Activated T-cell treated with anti-CD3 and anti-CD28 coated beads, Interleukin-2, amount 50 U/mL, for 24 hours (primary cell): ENCODE results near the gene PPP6R3.
"Not testable (repeated sequence)": the region's sequence is repeated elsewhere in the genome, so short reads cannot be mapped to it uniquely, and the experiment has no call there.

Experiments used
- DNase-seq: peaks from one replicate; pipeline ENCODE4 v3.0.0-alpha.2; 2020
- H3K27ac Mint-ChIP-seq: 2 replicates; pipeline ENCODE4 v1.8.0; 2020; ENCODE audit warnings: mild to moderate bottlenecking, mixed read lengths
- H3K27me3 Mint-ChIP-seq: 2 replicates; pipeline ENCODE4 v1.8.0; 2020; ENCODE audit warnings: mixed read lengths
- H3K36me3 Mint-ChIP-seq: 2 replicates; pipeline ENCODE4 v1.8.0; 2020; ENCODE audit warnings: low read depth, mixed read lengths
- H3K4me1 Mint-ChIP-seq: 2 replicates; pipeline ENCODE4 v1.8.0; 2020; ENCODE audit warnings: low read depth, mixed read lengths
- H3K4me3 Mint-ChIP-seq: 2 replicates; pipeline ENCODE4 v1.8.0; 2020; ENCODE audit warnings: mild to moderate bottlenecking, moderate library complexity, mixed read lengths
- H3K9me3 Mint-ChIP-seq: 2 replicates; pipeline ENCODE4 v1.8.0; 2020; ENCODE audit warnings: mixed read lengths

PPP6R3 gene

GRCh38 chr11:68609761-68610160, 149.2 kb downstream of the PPP6R3 start:
- no peaks in the 10 kb centered on the region for H3K9me3 Mint-ChIP-seq
- H3K27ac Mint-ChIP-seq: no peak overlapping the region
- DNase-seq: no peak
- H3K27me3 Mint-ChIP-seq: no peaks in the 10 kb centered on the region
- peaks cover 99% of the 10 kb centered on the region for H3K36me3 Mint-ChIP-seq
- no peaks in the 10 kb centered on the region for H3K4me1 Mint-ChIP-seq
- H3K4me3 Mint-ChIP-seq: no peak overlapping the region

GRCh38 chr11:68610452-68611116, 150.0 kb downstream of the PPP6R3 start:
- Mint-ChIP-seq H3K4me3 (no peak overlapping the region), H3K36me3 (peaks cover 99% of the 10 kb centered on the region), H3K27ac (no peak overlapping the region), H3K4me1 (no peaks in the 10 kb centered on the region), H3K9me3 (no peaks in the 10 kb centered on the region), H3K27me3 (no peaks in the 10 kb centered on the region)
- DNase-seq: no peak

- Mint-ChIP-seq H3K27ac (peak overlapping the region; percentile 51), H3K4me3 (no peak overlapping the region), H3K9me3 (no peaks in the 10 kb centered on the region), H3K27me3 (no peaks in the 10 kb centered on the region), H3K36me3 (peaks cover 61% of the 10 kb centered on the region), H3K4me1 (no peaks in the 10 kb centered on the region)
- no peak for DNase-seq
Measured at GRCh38 chr11:68615657-68616056, 155.1 kb downstream of the PPP6R3 start.

- Mint-ChIP-seq H3K27me3 (no peaks in the 10 kb centered on the region), H3K4me3 (no peak overlapping the region), H3K4me1 (no peaks in the 10 kb centered on the region), H3K9me3 (no peaks in the 10 kb centered on the region), H3K36me3 (peaks cover 36% of the 10 kb centered on the region), H3K27ac (no peak overlapping the region)
- DNase-seq: no peak
Measured at GRCh38 chr11:68617925-68618809, 157.6 kb downstream of the PPP6R3 start.

- Mint-ChIP-seq H3K4me1 (no peaks in the 10 kb centered on the region), H3K36me3 (peaks cover under 1% of the 10 kb centered on the region), H3K9me3 (no peaks in the 10 kb centered on the region), H3K27me3 (peaks cover 10% of the 10 kb centered on the region), H3K4me3 (no peak overlapping the region), H3K27ac (no peak overlapping the region)
- DNase-seq: no peak
Measured at GRCh38 chr11:68621826-68622225, 161.3 kb downstream of the PPP6R3 start.

DNA sequence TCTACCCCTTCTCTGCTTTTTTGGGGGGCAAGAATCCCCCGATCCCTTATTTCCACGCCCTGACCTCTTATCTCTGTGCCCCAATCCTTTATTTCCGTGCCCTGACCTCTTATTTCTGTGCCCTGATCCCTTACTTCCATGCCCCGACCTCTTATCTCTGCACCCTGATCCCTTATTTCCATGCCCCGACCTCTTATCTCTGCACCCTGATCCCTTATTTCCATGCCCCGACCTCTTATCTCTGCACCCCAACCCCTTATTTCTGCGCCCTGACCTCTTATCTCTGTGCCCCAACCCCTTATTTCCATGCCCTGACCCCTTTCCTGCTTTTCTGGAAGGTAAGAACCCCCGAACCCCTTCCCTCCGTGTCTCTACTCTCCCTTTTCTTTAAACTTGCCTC, 163.2 kb downstream of the PPP6R3 start:
- not testable (repeated sequence) for DNase-seq, H3K4me3 Mint-ChIP-seq, H3K36me3 Mint-ChIP-seq, H3K27ac Mint-ChIP-seq, H3K9me3 Mint-ChIP-seq, H3K4me1 Mint-ChIP-seq
- H3K27me3 Mint-ChIP-seq: peaks cover 10% of the 10 kb centered on the region

- not testable (repeated sequence) for H3K4me3 Mint-ChIP-seq, H3K4me1 Mint-ChIP-seq, H3K9me3 Mint-ChIP-seq, DNase-seq, H3K27ac Mint-ChIP-seq, H3K36me3 Mint-ChIP-seq
- H3K27me3 Mint-ChIP-seq: peaks cover 10% of the 10 kb centered on the region
Measured at GRCh38 chr11:68625069-68625468, 164.5 kb downstream of the PPP6R3 start.

DNA sequence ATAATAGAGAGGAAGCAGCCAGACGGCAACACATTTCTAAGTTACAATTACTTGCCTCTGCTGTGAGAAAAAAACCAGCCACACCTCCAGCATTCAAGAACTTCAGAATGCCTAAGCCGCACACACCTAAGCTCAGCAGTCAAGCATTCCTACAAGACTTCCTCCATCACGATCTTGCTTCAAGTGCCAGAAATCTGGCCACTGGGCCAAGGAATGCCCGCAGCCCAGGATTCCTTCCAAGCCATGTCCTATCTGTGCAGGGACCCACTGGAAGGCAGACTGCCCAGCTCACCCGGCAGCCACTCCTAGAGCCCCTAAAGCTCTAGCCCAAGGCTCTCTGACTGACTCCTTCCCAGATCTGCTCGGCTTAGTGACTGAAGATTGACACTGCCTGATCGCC, 165.7 kb downstream of the PPP6R3 start:
- not testable (repeated sequence) for H3K9me3 Mint-ChIP-seq, H3K27ac Mint-ChIP-seq, H3K4me3 Mint-ChIP-seq, H3K36me3 Mint-ChIP-seq, H3K4me1 Mint-ChIP-seq, DNase-seq
- H3K27me3 Mint-ChIP-seq: peaks cover 10% of the 10 kb centered on the region

DNA sequence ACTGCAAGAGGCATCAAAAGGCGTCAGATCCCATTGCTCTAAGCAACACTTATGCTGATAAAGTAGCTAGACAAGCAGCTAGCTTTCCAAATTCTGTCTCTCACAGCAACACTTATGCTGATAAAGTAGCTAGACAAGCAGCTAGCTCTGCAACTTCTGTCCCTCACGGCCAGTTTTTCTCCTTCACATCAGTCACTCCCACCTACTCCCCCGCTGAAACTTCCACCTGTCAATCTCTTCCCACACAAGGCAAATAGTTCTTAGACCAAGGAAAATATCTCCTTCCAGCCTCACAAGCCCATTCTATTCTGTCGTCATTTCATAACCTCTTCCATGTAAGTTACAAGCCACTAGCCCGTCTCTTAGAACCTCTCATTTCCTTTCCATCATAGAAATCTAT, 168.3 kb downstream of the PPP6R3 start:
- not testable (repeated sequence) for H3K4me1 Mint-ChIP-seq, H3K4me3 Mint-ChIP-seq, H3K27ac Mint-ChIP-seq, DNase-seq, H3K9me3 Mint-ChIP-seq, H3K36me3 Mint-ChIP-seq
- peaks cover 10% of the 10 kb centered on the region for H3K27me3 Mint-ChIP-seq

DNA sequence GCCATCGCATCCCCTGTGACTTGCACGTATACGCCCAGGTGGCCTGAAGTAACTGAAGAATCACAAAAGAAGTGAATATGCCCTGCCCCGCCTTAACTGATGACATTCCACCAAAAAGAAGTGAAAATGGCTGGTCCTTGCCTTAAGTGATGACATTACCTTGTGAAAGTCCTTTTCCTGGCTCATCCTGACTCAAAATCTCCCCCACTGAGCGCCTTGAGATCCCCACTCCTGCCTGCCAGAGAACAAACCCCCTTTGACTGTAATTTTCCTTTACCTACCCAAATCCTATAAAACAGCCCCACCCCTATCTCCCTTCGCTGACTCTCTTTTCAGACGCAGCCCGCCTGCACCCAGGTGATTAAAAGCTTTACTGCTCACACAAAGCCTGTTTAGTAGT, 171.8 kb downstream of the PPP6R3 start:
- H3K27ac Mint-ChIP-seq, H3K27me3 Mint-ChIP-seq, DNase-seq, H3K9me3 Mint-ChIP-seq, H3K4me1 Mint-ChIP-seq, H3K4me3 Mint-ChIP-seq, H3K36me3 Mint-ChIP-seq: not testable (repeated sequence)

GRCh38 chr11:68632802-68633201, 172.2 kb downstream of the PPP6R3 start:
- Mint-ChIP-seq H3K4me3 (no peak overlapping the region), H3K36me3 (no peaks in the 10 kb centered on the region), H3K9me3 (no peaks in the 10 kb centered on the region), H3K27ac (no peak overlapping the region), H3K4me1 (no peaks in the 10 kb centered on the region), H3K27me3 (peaks cover 4% of the 10 kb centered on the region)
- no peak for DNase-seq

DNA sequence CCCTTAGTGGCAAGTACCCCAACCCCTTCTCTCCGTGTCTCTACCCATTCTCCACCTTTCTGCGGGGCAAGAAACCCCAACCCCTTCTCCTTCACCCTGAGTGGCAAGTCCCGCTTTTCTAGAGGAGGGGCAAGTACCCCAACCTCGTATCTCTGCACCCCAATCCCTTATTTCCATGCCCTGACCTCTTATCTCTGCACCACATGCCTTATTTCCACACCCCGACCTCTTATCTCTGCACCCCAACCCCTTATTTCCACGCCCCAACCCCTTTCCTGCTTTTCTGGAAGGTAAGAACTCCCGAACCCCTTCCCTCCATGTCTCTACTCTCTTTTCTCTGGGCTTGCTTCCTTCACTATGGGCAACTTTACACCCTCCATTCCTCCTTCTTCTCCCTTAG, 174.1 kb downstream of the PPP6R3 start:
- H3K36me3 Mint-ChIP-seq, H3K4me3 Mint-ChIP-seq, H3K4me1 Mint-ChIP-seq: not testable (repeated sequence)

DNA sequence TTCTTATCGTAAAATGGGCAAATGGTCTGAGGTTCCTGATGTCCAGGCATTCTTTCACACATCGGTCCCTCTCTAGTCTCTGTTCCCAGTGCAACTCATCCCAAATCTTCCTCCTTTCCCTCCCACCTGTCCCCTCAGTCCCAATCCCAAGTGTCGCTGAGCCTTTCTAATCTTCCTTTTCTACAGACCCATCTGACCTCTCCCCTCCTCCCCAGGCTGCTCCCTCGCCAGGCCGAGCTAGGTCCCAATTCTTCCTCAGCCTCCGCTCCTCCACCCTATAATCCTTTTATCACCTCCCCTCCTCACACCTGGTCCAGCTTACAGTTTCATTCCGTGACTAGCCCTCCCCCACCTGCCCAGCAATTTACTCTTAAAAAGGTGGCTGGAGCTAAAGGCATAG, 174.6 kb downstream of the PPP6R3 start:
- not testable (repeated sequence) for H3K36me3 Mint-ChIP-seq, H3K4me1 Mint-ChIP-seq, H3K9me3 Mint-ChIP-seq, DNase-seq, H3K4me3 Mint-ChIP-seq, H3K27me3 Mint-ChIP-seq, H3K27ac Mint-ChIP-seq

More for the DNA sequence above, 174.1 kb downstream of the PPP6R3 start:
- H3K9me3 Mint-ChIP-seq, H3K27ac Mint-ChIP-seq, H3K27me3 Mint-ChIP-seq, DNase-seq: not testable (repeated sequence)

DNA sequence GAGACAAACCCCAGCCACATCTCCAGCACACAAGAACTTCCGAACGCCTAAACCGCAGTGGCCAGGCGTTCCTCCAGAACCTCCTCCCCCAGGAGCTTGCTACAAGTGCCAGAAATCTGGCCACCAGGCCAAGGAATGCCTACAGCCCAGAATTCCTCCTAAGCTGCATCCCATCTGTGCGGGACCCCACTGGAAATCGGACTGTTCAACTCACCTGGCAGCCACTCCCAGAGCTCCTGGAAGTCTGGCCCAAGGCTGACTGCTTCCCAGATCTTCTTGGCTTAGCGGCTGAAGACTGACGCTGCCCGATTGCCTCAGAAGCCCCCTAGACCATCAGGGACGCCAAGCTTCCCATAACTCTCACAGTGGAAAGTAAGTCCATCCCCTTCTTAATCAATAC, 175.3 kb downstream of the PPP6R3 start:
- H3K9me3 Mint-ChIP-seq, DNase-seq, H3K4me1 Mint-ChIP-seq: not testable (repeated sequence)

GRCh38 chr11:68639322-68639721, 178.8 kb downstream of the PPP6R3 start:
- H3K27me3 Mint-ChIP-seq: peaks cover 11% of the 10 kb centered on the region
- not testable (repeated sequence) for H3K36me3 Mint-ChIP-seq, H3K4me1 Mint-ChIP-seq, DNase-seq, H3K4me3 Mint-ChIP-seq, H3K27ac Mint-ChIP-seq, H3K9me3 Mint-ChIP-seq

More for the DNA sequence above, 175.3 kb downstream of the PPP6R3 start:
- H3K27me3 Mint-ChIP-seq, H3K36me3 Mint-ChIP-seq, H3K4me3 Mint-ChIP-seq, H3K27ac Mint-ChIP-seq: not testable (repeated sequence)
